Neural progenitor cell (in vitro differentiated cells): ENCODE results near the gene AUTS2.

ENCODE experiments used
- EZH2 ChIP-seq: fragments of 200-600 bp; sonication (generic); IDR thresholded peaks from 2 replicates; pipeline ENCODE4 v1.6.1; 2017; ENCODE audit warnings: antibody characterized with exemption, mild to moderate bottlenecking, moderate library complexity
- EZH2phosphoT487 ChIP-seq: fragments of 200-600 bp; sonication (generic); IDR thresholded peaks from 2 replicates; pipeline ENCODE4 v1.6.1; 2017; ENCODE audit warnings: antibody characterized with exemption
- TF ChIP-seq, protein P1 (sequence below): fragments of 200-600 bp; sonication (generic); IDR thresholded peaks from 2 replicates; pipeline ENCODE4 v1.5.1; 2017; ENCODE audit warnings: antibody characterized with exemption, mild to moderate bottlenecking

DNA sequence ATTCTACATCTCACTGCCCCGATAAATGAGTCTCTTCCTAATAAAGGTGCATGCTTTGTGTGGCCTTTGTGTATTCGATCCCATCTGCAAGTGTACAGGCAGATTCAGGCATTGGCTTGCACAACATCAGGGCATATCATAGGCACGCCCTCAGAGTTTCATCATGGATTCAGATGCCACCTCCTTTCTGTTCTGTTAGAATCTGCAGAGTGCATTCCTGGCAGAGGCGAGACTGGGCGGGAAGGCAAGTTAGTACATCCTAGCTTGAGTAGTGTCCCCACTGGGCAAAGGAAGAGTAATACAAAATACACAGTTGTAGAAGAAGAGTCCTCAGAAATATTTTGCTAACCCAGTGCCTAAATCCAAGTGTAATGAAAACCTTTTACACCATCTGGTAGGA lies 1187.2 kb downstream of the AUTS2 start:
- TF ChIP-seq, protein P1, sequence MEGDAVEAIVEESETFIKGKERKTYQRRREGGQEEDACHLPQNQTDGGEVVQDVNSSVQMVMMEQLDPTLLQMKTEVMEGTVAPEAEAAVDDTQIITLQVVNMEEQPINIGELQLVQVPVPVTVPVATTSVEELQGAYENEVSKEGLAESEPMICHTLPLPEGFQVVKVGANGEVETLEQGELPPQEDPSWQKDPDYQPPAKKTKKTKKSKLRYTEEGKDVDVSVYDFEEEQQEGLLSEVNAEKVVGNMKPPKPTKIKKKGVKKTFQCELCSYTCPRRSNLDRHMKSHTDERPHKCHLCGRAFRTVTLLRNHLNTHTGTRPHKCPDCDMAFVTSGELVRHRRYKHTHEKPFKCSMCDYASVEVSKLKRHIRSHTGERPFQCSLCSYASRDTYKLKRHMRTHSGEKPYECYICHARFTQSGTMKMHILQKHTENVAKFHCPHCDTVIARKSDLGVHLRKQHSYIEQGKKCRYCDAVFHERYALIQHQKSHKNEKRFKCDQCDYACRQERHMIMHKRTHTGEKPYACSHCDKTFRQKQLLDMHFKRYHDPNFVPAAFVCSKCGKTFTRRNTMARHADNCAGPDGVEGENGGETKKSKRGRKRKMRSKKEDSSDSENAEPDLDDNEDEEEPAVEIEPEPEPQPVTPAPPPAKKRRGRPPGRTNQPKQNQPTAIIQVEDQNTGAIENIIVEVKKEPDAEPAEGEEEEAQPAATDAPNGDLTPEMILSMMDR = no peak
- TF ChIP-seq EZH2 (no peak), EZH2phosphoT487 (no peak)
